ENCODE measurements around the gene PADI4. TPM values are rescaled to one million over a fixed set of nuclear protein-coding genes. Genes with fewer than 3 reads are reported as not detected.

Gene PADI4
- total RNA-seq, 1 donor from 2014 or later = 1.0 TPM

DNA sequence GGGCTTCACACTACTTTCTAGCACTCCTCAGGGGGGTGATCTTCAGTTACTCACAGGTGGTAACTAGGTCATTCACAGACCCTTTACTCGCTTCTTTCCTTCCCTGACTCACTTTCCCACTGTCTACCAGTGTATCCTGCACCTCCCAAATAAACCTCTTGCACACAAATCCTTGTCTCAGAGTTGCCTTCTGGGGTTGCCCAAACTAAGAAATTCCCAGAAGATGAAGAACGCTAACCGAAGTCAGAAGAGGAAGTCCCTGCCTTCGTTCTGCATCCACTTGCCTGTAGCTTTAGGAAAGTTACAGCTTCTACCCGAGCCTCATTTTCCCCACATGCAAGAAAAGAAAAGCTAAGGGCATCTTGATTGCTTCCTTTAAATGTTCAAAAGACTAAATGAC lies 11.9 kb upstream of the PADI4 start:
- Histone ChIP-seq H3K27me3 (ENCODE audit: control insufficient read depth in 3 of 3, insufficient read depth in 3 of 3, low read length in 3 of 3) (peaks cover 5 to 9% (median 7%) of the 10 kb centered on the region in 3 donors), H3K27ac (ENCODE audit: low read depth, low read length) (no peak overlapping the region), H3K9ac (ENCODE audit: low read depth in 1 of 3, low read length in 3 of 3) (no peak overlapping the region), H3K36me3 (ENCODE audit: control insufficient read depth in 3 of 3, insufficient read depth in 3 of 3, low read length in 3 of 3) (no peaks in the 10 kb centered on the region), H3K9me3 (ENCODE audit: control insufficient read depth in 3 of 3, low read length in 3 of 3) (no peaks in the 10 kb centered on the region), H3K4me1 (ENCODE audit: control insufficient read depth in 3 of 3, insufficient read depth in 3 of 3, low read length in 3 of 3) (no peaks in the 10 kb centered on the region), H3K4me3 (ENCODE audit: low read length in 3 of 3) (no peak overlapping the region)

DNA sequence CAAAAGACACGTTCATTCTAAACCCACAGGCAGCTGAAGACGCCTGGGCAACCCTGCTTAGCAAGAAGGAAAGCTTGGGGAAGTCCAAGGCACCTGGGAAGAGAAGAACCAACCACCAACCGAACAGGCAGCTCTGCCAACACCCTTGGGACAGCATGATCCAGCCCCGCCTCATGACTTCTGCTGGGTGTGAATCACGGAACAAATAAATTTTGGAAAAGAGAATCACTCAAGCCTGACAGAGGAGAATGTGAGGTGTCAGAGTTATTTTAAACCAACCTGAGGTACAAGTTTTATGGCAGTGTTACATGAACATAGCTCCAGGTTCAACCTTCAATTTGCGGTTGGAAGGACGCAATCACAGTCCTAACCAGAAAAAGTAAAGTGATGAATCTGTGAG lies 10.0 kb upstream of the PADI4 start:
- peaks cover 4 to 6% (median 5%) of the 10 kb centered on the region in 3 donors for H3K27me3 ChIP-seq (ENCODE audit: control insufficient read depth in 3 of 3, insufficient read depth in 3 of 3, low read length in 3 of 3)
- H3K9me3 ChIP-seq (ENCODE audit: control insufficient read depth in 3 of 3, low read length in 3 of 3) = peaks cover 0 to 6% (median 3%) of the 10 kb centered on the region in 3 donors
- no peak overlapping the region for H3K4me3 ChIP-seq (ENCODE audit: low read length in 3 of 3)
- no peak overlapping the region for H3K9ac ChIP-seq (ENCODE audit: low read depth in 1 of 3, low read length in 3 of 3)
- no peaks in the 10 kb centered on the region for H3K36me3 ChIP-seq (ENCODE audit: control insufficient read depth in 3 of 3, insufficient read depth in 3 of 3, low read length in 3 of 3)
- no peaks in the 10 kb centered on the region for H3K4me1 ChIP-seq (ENCODE audit: control insufficient read depth in 3 of 3, insufficient read depth in 3 of 3, low read length in 3 of 3)
- H3K27ac ChIP-seq (ENCODE audit: low read depth, low read length) = no peak overlapping the region

DNA sequence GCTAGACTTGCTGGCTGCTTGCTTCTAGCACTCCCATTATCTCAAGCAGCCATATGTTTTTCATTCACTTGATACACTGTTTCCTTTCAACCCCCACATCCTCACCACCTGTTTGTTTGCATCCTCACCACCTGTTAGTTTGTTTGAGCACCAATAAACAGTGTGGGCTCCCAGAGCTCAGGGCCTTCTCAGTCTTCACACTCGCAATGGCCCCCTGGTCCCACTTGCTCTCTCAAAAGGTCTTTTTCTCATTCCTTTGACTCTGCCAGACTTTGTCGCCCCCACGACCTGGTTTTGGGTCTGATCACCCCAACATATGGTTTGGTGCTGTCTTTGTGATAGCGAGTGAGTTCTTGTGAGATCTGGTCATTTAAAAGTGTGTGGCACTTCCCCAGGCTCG lies 6.2 kb upstream of the PADI4 start:
- H3K27me3 ChIP-seq (ENCODE audit: control insufficient read depth in 3 of 3, insufficient read depth in 3 of 3, low read length in 3 of 3) = peaks cover 2 to 5% (median 3%) of the 10 kb centered on the region in 3 donors
- no peak overlapping the region for H3K9ac ChIP-seq (ENCODE audit: low read depth in 1 of 3, low read length in 3 of 3)
- H3K4me3 ChIP-seq (ENCODE audit: low read length in 3 of 3) = no peak overlapping the region
- H3K36me3 ChIP-seq (ENCODE audit: control insufficient read depth in 3 of 3, insufficient read depth in 3 of 3, low read length in 3 of 3) = no peaks in the 10 kb centered on the region
- no peaks in the 10 kb centered on the region for H3K4me1 ChIP-seq (ENCODE audit: control insufficient read depth in 3 of 3, insufficient read depth in 3 of 3, low read length in 3 of 3)
- peaks cover 0 to 6% (median 3%) of the 10 kb centered on the region in 3 donors for H3K9me3 ChIP-seq (ENCODE audit: control insufficient read depth in 3 of 3, low read length in 3 of 3)
- H3K27ac ChIP-seq (ENCODE audit: low read depth, low read length) = no peak overlapping the region

DNA sequence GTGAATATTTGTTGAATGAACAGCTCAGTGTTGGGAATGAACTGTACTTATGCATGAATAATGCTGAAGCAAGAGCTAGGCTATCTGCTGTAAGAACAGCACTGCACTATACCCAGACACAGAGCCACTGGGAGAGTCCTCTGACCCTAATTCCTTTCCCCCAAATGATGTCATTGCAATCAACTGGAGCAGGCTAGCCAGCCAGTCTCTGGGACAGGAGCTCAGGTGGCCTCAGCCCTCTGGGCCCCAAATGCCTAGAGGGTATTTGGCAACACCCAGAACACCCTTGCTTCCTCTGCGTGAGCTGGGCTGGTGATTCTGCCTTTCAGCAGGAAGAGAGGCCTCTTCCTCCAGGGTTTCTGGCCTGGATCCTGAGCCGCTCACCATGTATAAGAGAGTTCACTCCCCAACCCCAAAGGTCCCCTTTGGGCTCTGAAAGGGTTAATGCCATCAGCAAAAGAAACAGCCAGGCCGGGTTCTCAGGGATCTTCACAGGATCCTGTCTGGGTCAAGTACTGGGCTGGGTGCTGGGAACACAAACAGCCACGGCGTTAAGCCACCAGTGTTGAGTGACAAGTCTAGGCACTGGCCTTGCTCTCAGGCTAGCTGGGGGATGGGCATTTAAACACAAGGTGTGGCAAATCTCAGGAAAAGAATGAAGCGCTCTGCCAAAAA lies 3.7 kb upstream of the PADI4 start:
- Histone ChIP-seq H3K36me3 (ENCODE audit: control insufficient read depth in 3 of 3, insufficient read depth in 3 of 3, low read length in 3 of 3) (no peaks in the 10 kb centered on the region), H3K9me3 (ENCODE audit: control insufficient read depth in 3 of 3, low read length in 3 of 3) (peaks cover 0 to 6% (median 3%) of the 10 kb centered on the region in 3 donors), H3K9ac (ENCODE audit: low read depth in 1 of 3, low read length in 3 of 3) (no peak overlapping the region), H3K27ac (ENCODE audit: low read depth, low read length) (no peak overlapping the region), H3K4me3 (ENCODE audit: low read length in 3 of 3) (no peak overlapping the region), H3K27me3 (ENCODE audit: control insufficient read depth in 3 of 3, insufficient read depth in 3 of 3, low read length in 3 of 3) (peaks cover 9 to 26% (median 20%) of the 10 kb centered on the region in 3 donors), H3K4me1 (ENCODE audit: control insufficient read depth in 3 of 3, insufficient read depth in 3 of 3, low read length in 3 of 3) (no peaks in the 10 kb centered on the region)

DNA sequence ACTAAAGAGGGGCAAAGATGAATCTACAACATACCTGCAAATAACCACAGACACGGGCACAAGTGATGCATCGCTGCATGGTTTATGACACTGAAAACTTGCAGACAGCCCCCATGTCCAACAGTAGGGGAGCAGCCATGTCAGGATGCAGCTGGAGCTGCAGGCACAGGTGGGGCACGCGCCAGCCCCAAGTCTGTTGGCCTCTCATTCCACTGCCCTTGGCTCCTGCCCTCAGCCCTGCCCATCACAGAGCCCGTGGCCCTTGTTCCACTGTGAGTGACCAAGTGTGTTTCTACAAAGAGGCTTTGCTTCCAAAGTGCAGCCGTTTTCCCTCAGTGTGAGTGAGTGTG lies 3.2 kb upstream of the PADI4 start:
- Histone ChIP-seq H3K4me1 (ENCODE audit: control insufficient read depth in 3 of 3, insufficient read depth in 3 of 3, low read length in 3 of 3) (no peaks in the 10 kb centered on the region), H3K27ac (ENCODE audit: low read depth, low read length) (no peak overlapping the region), H3K36me3 (ENCODE audit: control insufficient read depth in 3 of 3, insufficient read depth in 3 of 3, low read length in 3 of 3) (no peaks in the 10 kb centered on the region), H3K27me3 (ENCODE audit: control insufficient read depth in 3 of 3, insufficient read depth in 3 of 3, low read length in 3 of 3) (peaks cover 14 to 31% (median 25%) of the 10 kb centered on the region in 3 donors), H3K9me3 (ENCODE audit: control insufficient read depth in 3 of 3, low read length in 3 of 3) (peaks cover 0 to 6% (median 3%) of the 10 kb centered on the region in 3 donors), H3K9ac (ENCODE audit: low read depth in 1 of 3, low read length in 3 of 3) (no peak overlapping the region), H3K4me3 (ENCODE audit: low read length in 3 of 3) (no peak overlapping the region)

DNA sequence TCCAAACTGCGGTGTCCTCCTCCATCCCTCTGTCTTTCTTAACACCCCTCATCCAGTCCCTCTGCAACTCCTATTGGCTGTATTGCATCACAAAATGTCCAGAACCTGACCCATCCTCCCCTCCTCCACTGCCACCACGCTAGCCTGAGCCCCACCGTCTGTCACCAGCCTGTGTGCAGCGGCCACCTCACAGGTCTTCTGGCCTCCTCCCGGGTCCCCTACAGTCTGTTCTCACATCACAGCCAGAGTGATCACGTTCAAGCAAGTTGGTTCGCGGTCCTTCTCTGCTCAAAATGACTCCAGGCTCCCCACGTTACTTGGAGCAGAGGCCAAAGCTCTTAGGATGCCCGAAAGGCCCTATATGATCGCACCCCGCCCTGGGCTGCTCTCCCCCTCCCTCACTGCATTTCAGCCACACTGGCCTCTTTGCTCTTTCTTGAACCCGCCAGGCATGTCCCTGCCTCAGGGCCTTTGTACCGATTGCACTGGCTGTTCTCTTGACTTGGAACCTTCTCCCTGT lies 2.4 kb upstream of the PADI4 start:
- Histone ChIP-seq H3K36me3 (ENCODE audit: control insufficient read depth in 3 of 3, insufficient read depth in 3 of 3, low read length in 3 of 3) (no peaks in the 10 kb centered on the region), H3K9me3 (ENCODE audit: control insufficient read depth in 3 of 3, low read length in 3 of 3) (peaks cover 0 to 6% (median 3%) of the 10 kb centered on the region in 3 donors), H3K27me3 (ENCODE audit: control insufficient read depth in 3 of 3, insufficient read depth in 3 of 3, low read length in 3 of 3) (peaks cover 22 to 38% (median 32%) of the 10 kb centered on the region in 3 donors), H3K4me3 (ENCODE audit: low read length in 3 of 3) (no peak overlapping the region), H3K4me1 (ENCODE audit: control insufficient read depth in 3 of 3, insufficient read depth in 3 of 3, low read length in 3 of 3) (no peaks in the 10 kb centered on the region), H3K9ac (ENCODE audit: low read depth in 1 of 3, low read length in 3 of 3) (no peak overlapping the region), H3K27ac (ENCODE audit: low read depth, low read length) (no peak overlapping the region)

DNA sequence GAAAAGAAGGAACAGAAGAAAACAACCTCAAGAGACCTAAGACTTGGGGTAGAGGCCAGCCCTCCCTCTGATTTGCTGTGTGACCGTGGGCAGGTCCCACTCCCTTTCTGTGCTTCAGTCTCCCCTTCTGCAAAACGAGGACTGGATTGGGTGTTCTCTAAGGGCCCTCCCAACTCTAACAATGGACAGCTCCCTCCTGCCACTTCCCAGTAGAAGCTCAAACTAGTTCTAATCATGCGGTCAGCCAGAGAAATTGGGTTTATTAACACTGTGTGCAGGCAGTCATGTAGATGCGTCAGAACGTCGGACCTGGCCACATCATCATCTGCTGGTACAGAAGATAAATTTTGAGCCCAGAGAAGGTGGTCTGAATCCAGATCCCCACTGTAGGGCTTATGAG lies 1.6 kb upstream of the PADI4 start:
- Histone ChIP-seq H3K9ac (ENCODE audit: low read depth in 1 of 3, low read length in 3 of 3) (no peak overlapping the region), H3K9me3 (ENCODE audit: control insufficient read depth in 3 of 3, low read length in 3 of 3) (peaks cover 0 to 6% (median 3%) of the 10 kb centered on the region in 3 donors), H3K4me1 (ENCODE audit: control insufficient read depth in 3 of 3, insufficient read depth in 3 of 3, low read length in 3 of 3) (no peaks in the 10 kb centered on the region), H3K27me3 (ENCODE audit: control insufficient read depth in 3 of 3, insufficient read depth in 3 of 3, low read length in 3 of 3) (peaks cover 22 to 38% (median 32%) of the 10 kb centered on the region in 3 donors), H3K27ac (ENCODE audit: low read depth, low read length) (no peak overlapping the region), H3K4me3 (ENCODE audit: low read length in 3 of 3) (no peak overlapping the region), H3K36me3 (ENCODE audit: control insufficient read depth in 3 of 3, insufficient read depth in 3 of 3, low read length in 3 of 3) (no peaks in the 10 kb centered on the region)

DNA sequence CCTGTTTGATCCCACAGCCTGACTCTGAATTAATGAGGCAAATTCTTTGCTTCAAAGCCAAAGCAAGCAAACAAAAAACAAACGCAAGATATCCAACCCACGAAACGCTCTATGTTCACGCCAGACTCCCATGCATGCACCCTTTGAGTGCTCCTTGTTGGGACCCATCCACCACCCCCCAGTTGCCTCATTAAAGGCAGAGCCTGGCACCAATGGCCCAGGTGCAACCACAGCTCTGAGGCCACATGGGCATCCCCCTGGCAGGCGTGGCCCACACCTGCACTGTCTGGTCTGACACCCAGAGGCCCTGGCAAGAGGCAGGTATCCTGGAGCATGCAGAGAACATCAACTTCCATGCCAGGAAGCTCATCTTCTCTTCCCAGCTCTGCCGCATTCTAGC lies 1.1 kb upstream of the PADI4 start:
- H3K27ac ChIP-seq (ENCODE audit: low read depth, low read length) = no peak overlapping the region
- H3K36me3 ChIP-seq (ENCODE audit: control insufficient read depth in 3 of 3, insufficient read depth in 3 of 3, low read length in 3 of 3) = no peaks in the 10 kb centered on the region
- H3K9ac ChIP-seq (ENCODE audit: low read depth in 1 of 3, low read length in 3 of 3) = no peak overlapping the region
- H3K9me3 ChIP-seq (ENCODE audit: control insufficient read depth in 3 of 3, low read length in 3 of 3) = peaks cover 0 to 2% (median under 1%) of the 10 kb centered on the region in 3 donors
- H3K4me1 ChIP-seq (ENCODE audit: control insufficient read depth in 3 of 3, insufficient read depth in 3 of 3, low read length in 3 of 3) = no peaks in the 10 kb centered on the region
- peaks cover 22 to 38% (median 35%) of the 10 kb centered on the region in 3 donors for H3K27me3 ChIP-seq (ENCODE audit: control insufficient read depth in 3 of 3, insufficient read depth in 3 of 3, low read length in 3 of 3)
- H3K4me3 ChIP-seq (ENCODE audit: low read length in 3 of 3) = no peak overlapping the region

DNA sequence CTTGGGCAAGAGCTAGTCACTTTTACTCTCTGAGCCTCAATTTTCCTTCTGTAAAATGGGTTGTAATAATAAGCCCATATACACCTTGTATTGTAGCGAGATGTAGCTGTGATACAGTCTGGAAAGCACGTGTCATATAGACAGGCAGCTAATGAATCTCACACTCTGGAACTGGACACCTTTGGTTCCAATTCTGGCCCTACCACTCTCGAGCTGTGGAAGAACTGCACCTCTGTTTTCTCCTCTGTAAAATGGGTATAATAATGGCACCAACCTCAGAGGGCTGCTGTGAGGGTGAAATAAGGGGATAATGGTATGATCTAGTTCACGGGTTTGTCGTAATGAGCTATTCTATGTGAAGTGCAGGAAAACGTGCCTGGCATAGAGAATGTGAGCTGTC lies 668 bp upstream of the PADI4 start:
- Histone ChIP-seq H3K9ac (ENCODE audit: low read depth in 1 of 3, low read length in 3 of 3) (no peak overlapping the region), H3K4me1 (ENCODE audit: control insufficient read depth in 3 of 3, insufficient read depth in 3 of 3, low read length in 3 of 3) (no peaks in the 10 kb centered on the region), H3K36me3 (ENCODE audit: control insufficient read depth in 3 of 3, insufficient read depth in 3 of 3, low read length in 3 of 3) (no peaks in the 10 kb centered on the region), H3K27me3 (ENCODE audit: control insufficient read depth in 3 of 3, insufficient read depth in 3 of 3, low read length in 3 of 3) (peaks cover 22 to 38% (median 37%) of the 10 kb centered on the region in 3 donors), H3K4me3 (ENCODE audit: low read length in 3 of 3) (no peak overlapping the region), H3K27ac (ENCODE audit: low read depth, low read length) (no peak overlapping the region), H3K9me3 (ENCODE audit: control insufficient read depth in 3 of 3, low read length in 3 of 3) (no peaks in the 10 kb centered on the region)

DNA sequence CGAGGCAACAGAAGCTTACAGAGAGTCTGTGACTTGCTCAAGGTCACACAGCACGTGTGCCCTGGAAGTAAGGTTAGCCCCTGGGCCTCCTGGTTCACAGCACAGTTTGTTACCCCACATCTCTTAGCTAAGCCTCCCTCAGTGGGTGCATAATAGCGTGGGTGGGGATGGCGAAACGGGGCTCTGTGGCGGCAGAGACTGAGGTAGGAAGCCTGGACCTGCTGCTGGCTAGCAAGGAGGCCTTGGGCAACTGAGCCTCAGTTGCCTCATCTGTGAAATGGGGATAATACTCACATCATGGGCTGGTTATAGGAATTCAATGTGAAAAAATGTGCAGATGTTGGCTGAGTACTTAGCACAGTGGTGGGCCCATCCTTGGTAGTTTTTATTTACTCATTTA lies 596 bp downstream of the PADI4 start:
- peaks cover 24 to 37% (median 37%) of the 10 kb centered on the region in 3 donors for H3K27me3 ChIP-seq (ENCODE audit: control insufficient read depth in 3 of 3, insufficient read depth in 3 of 3, low read length in 3 of 3)
- H3K9ac ChIP-seq (ENCODE audit: low read depth in 1 of 3, low read length in 3 of 3) = no peak overlapping the region
- H3K4me3 ChIP-seq (ENCODE audit: low read length in 3 of 3) = no peak overlapping the region
- no peak overlapping the region for H3K27ac ChIP-seq (ENCODE audit: low read depth, low read length)
- H3K4me1 ChIP-seq (ENCODE audit: control insufficient read depth in 3 of 3, insufficient read depth in 3 of 3, low read length in 3 of 3) = no peaks in the 10 kb centered on the region
- H3K36me3 ChIP-seq (ENCODE audit: control insufficient read depth in 3 of 3, insufficient read depth in 3 of 3, low read length in 3 of 3) = no peaks in the 10 kb centered on the region
- no peaks in the 10 kb centered on the region for H3K9me3 ChIP-seq (ENCODE audit: control insufficient read depth in 3 of 3, low read length in 3 of 3)
